ENCODE results near the gene KLK13. TPM values are rescaled to one million over a fixed set of nuclear protein-coding genes. Genes with fewer than 3 reads are reported as not detected.

The KLK13 gene
- total and polyA plus RNA-seq, 4 donors, result 0.36 TPM; not detected in 3

GRCh38 chr19:51094696-51095279 is 29.9 kb upstream of the KLK13 start:
- ATAC-seq (ENCODE audit: low FRiP score) (no peak), DNase-seq (peak in 1 of 2 donors; percentile 76)
- H3K4me3 ChIP-seq (ENCODE audit: low read length in 2 of 2), result no peak overlapping the region
- H3K9me3 ChIP-seq (ENCODE audit: control insufficient read depth, low read length), result no peaks in the 10 kb centered on the region
- no peak overlapping the region for H3K27ac ChIP-seq (ENCODE audit: low read depth in 1 of 2, low read length in 2 of 2)
- WGBS, 2 donors, result 23% methylated on average over 12 to 15 of the region's 15 CpGs
- intact Hi-C loops (cut with DNase I), result no loop called here
- no peaks in the 10 kb centered on the region for H3K27me3 ChIP-seq (ENCODE audit: control insufficient read depth in 1 of 2, insufficient read depth in 2 of 2, low read length in 1 of 2)
- no peaks in the 10 kb centered on the region for H3K4me1 ChIP-seq (ENCODE audit: control insufficient read depth in 1 of 2, insufficient read depth in 2 of 2, low read length in 2 of 2)
- H3K36me3 ChIP-seq (ENCODE audit: control insufficient read depth in 1 of 2, insufficient read depth in 2 of 2, low read length in 1 of 2), result no peaks in the 10 kb centered on the region

- intact Hi-C loops (cut with DNase I), result no loop called here
- ATAC-seq (ENCODE audit: low FRiP score), result peak; percentile 14
- WGBS, 2 donors, result 62 to 68% methylated on average over 22 of the region's 22 CpGs
- H3K36me3 ChIP-seq (ENCODE audit: control insufficient read depth in 1 of 2, insufficient read depth in 2 of 2, low read length in 1 of 2), result no peaks in the 10 kb centered on the region
- no peak overlapping the region for H3K27ac ChIP-seq (ENCODE audit: low read depth in 1 of 2, low read length in 2 of 2)
- H3K4me3 ChIP-seq (ENCODE audit: low read length in 2 of 2), result no peak overlapping the region
- H3K4me1 ChIP-seq (ENCODE audit: control insufficient read depth in 1 of 2, insufficient read depth in 2 of 2, low read length in 2 of 2), result no peaks in the 10 kb centered on the region
- peak in 1 of 2 donors; percentile 57 for DNase-seq
- no peaks in the 10 kb centered on the region for H3K9me3 ChIP-seq (ENCODE audit: control insufficient read depth, low read length)
- H3K27me3 ChIP-seq (ENCODE audit: control insufficient read depth in 1 of 2, insufficient read depth in 2 of 2, low read length in 1 of 2), result no peaks in the 10 kb centered on the region
Observed at GRCh38 chr19:51093510-51094345, 28.8 kb upstream of the KLK13 start.

GRCh38 chr19:51093101-51093500 is 28.2 kb upstream of the KLK13 start:
- H3K27me3 ChIP-seq (ENCODE audit: control insufficient read depth in 1 of 2, insufficient read depth in 2 of 2, low read length in 1 of 2), result no peaks in the 10 kb centered on the region
- H3K9me3 ChIP-seq (ENCODE audit: control insufficient read depth, low read length), result no peaks in the 10 kb centered on the region
- ATAC-seq (ENCODE audit: low FRiP score) (no peak), DNase-seq (peak in 1 of 2 donors; percentile 69)
- no peak overlapping the region for H3K27ac ChIP-seq (ENCODE audit: low read depth in 1 of 2, low read length in 2 of 2)
- 51 to 55% methylated on average over 8 of the region's 8 CpGs for WGBS, 2 donors
- intact Hi-C loops (cut with DNase I), result no loop called here
- H3K4me1 ChIP-seq (ENCODE audit: control insufficient read depth in 1 of 2, insufficient read depth in 2 of 2, low read length in 2 of 2), result no peaks in the 10 kb centered on the region
- no peaks in the 10 kb centered on the region for H3K36me3 ChIP-seq (ENCODE audit: control insufficient read depth in 1 of 2, insufficient read depth in 2 of 2, low read length in 1 of 2)
- no peak overlapping the region for H3K4me3 ChIP-seq (ENCODE audit: low read length in 2 of 2)

- H3K9me3 ChIP-seq (ENCODE audit: control insufficient read depth, low read length), result no peaks in the 10 kb centered on the region
- H3K4me1 ChIP-seq (ENCODE audit: control insufficient read depth in 1 of 2, insufficient read depth in 2 of 2, low read length in 2 of 2), result no peaks in the 10 kb centered on the region
- ATAC-seq (ENCODE audit: low FRiP score) (no peak), DNase-seq (peak in 1 of 2 donors; percentile 32)
- no peak overlapping the region for H3K4me3 ChIP-seq (ENCODE audit: low read length in 2 of 2)
- no peak overlapping the region for H3K27ac ChIP-seq (ENCODE audit: low read depth in 1 of 2, low read length in 2 of 2)
- intact Hi-C loops (cut with DNase I), result no loop called here
- no peaks in the 10 kb centered on the region for H3K36me3 ChIP-seq (ENCODE audit: control insufficient read depth in 1 of 2, insufficient read depth in 2 of 2, low read length in 1 of 2)
- H3K27me3 ChIP-seq (ENCODE audit: control insufficient read depth in 1 of 2, insufficient read depth in 2 of 2, low read length in 1 of 2), result no peaks in the 10 kb centered on the region
- WGBS, 2 donors, result 55 to 61% methylated on average over 16 of the region's 16 CpGs
Observed at GRCh38 chr19:51091895-51092873, 27.3 kb upstream of the KLK13 start.

- no peak for ATAC-seq (ENCODE audit: low FRiP score)
- intact Hi-C loops (cut with DNase I), result no loop called here
- no peaks in the 10 kb centered on the region for H3K36me3 ChIP-seq (ENCODE audit: control insufficient read depth in 1 of 2, insufficient read depth in 2 of 2, low read length in 1 of 2)
- no peaks in the 10 kb centered on the region for H3K9me3 ChIP-seq (ENCODE audit: control insufficient read depth, low read length)
- H3K27ac ChIP-seq (ENCODE audit: low read depth in 1 of 2, low read length in 2 of 2), result no peak overlapping the region
- no peaks in the 10 kb centered on the region for H3K27me3 ChIP-seq (ENCODE audit: control insufficient read depth in 1 of 2, insufficient read depth in 2 of 2, low read length in 1 of 2)
- 78 to 83% methylated on average over 10 of the region's 10 CpGs for WGBS, 2 donors
- DNase-seq, result peak in 1 of 2 donors; percentile 38
- no peak overlapping the region for H3K4me3 ChIP-seq (ENCODE audit: low read length in 2 of 2)
- H3K4me1 ChIP-seq (ENCODE audit: control insufficient read depth in 1 of 2, insufficient read depth in 2 of 2, low read length in 2 of 2), result no peaks in the 10 kb centered on the region
Observed at GRCh38 chr19:51091126-51091525, 26.2 kb upstream of the KLK13 start.

- Histone ChIP-seq H3K4me3 (ENCODE audit: low read length in 2 of 2) (no peak overlapping the region), H3K27ac (ENCODE audit: low read depth in 1 of 2, low read length in 2 of 2) (no peak overlapping the region), H3K4me1 (ENCODE audit: control insufficient read depth in 1 of 2, insufficient read depth in 2 of 2, low read length in 2 of 2) (no peaks in the 10 kb centered on the region), H3K9me3 (ENCODE audit: control insufficient read depth, low read length) (no peaks in the 10 kb centered on the region), H3K36me3 (ENCODE audit: control insufficient read depth in 1 of 2, insufficient read depth in 2 of 2, low read length in 1 of 2) (no peaks in the 10 kb centered on the region), H3K27me3 (ENCODE audit: control insufficient read depth in 1 of 2, insufficient read depth in 2 of 2, low read length in 1 of 2) (no peaks in the 10 kb centered on the region)
- peak in 1 of 2 donors; percentile 34 for DNase-seq
- intact Hi-C loops (cut with DNase I), result no loop called here
- 68 to 69% methylated on average over 8 of the region's 8 CpGs for WGBS, 2 donors
- ATAC-seq (ENCODE audit: low FRiP score), result no peak
Observed at GRCh38 chr19:51090471-51090870, 25.6 kb upstream of the KLK13 start.

GRCh38 chr19:51089786-51090185 is 24.9 kb upstream of the KLK13 start:
- H3K27ac ChIP-seq (ENCODE audit: low read depth in 1 of 2, low read length in 2 of 2), result no peak overlapping the region
- ATAC-seq (ENCODE audit: low FRiP score), result no peak
- H3K36me3 ChIP-seq (ENCODE audit: control insufficient read depth in 1 of 2, insufficient read depth in 2 of 2, low read length in 1 of 2), result no peaks in the 10 kb centered on the region
- H3K27me3 ChIP-seq (ENCODE audit: control insufficient read depth in 1 of 2, insufficient read depth in 2 of 2, low read length in 1 of 2), result no peaks in the 10 kb centered on the region
- no peaks in the 10 kb centered on the region for H3K9me3 ChIP-seq (ENCODE audit: control insufficient read depth, low read length)
- 88 to 89% methylated on average over 17 of the region's 17 CpGs for WGBS, 2 donors
- H3K4me1 ChIP-seq (ENCODE audit: control insufficient read depth in 1 of 2, insufficient read depth in 2 of 2, low read length in 2 of 2), result no peaks in the 10 kb centered on the region
- intact Hi-C loops (cut with DNase I), result no loop called here
- H3K4me3 ChIP-seq (ENCODE audit: low read length in 2 of 2), result no peak overlapping the region
- peak in 1 of 2 donors; percentile 48 for DNase-seq

- peak in 1 of 2 donors; percentile 39 for DNase-seq
- intact Hi-C loops (cut with DNase I), result no loop called here
- WGBS, 2 donors, result 77 to 80% methylated on average over 18 of the region's 18 CpGs
Observed at GRCh38 chr19:51086153-51086850, 21.4 kb upstream of the KLK13 start.

More at GRCh38 chr19:51086153-51086850, 21.4 kb upstream of the KLK13 start:
- Histone ChIP-seq H3K27me3 (ENCODE audit: control insufficient read depth in 1 of 2, insufficient read depth in 2 of 2, low read length in 1 of 2) (no peaks in the 10 kb centered on the region), H3K27ac (ENCODE audit: low read depth in 1 of 2, low read length in 2 of 2) (no peak overlapping the region), H3K4me3 (ENCODE audit: low read length in 2 of 2) (no peak overlapping the region), H3K9me3 (ENCODE audit: control insufficient read depth, low read length) (no peaks in the 10 kb centered on the region), H3K4me1 (ENCODE audit: control insufficient read depth in 1 of 2, insufficient read depth in 2 of 2, low read length in 2 of 2) (no peaks in the 10 kb centered on the region), H3K36me3 (ENCODE audit: control insufficient read depth in 1 of 2, insufficient read depth in 2 of 2, low read length in 1 of 2) (no peaks in the 10 kb centered on the region)
- no peak for ATAC-seq (ENCODE audit: low FRiP score)

Measured in aorta (tissue), 5 donors.